Spleen (tissue), 7 donors: ENCODE results near the gene NMUR1.

Experiments
- POLR2AphosphoS5 ChIP-seq, 3 donors: sonication (generic); formaldehyde crosslinking; IDR thresholded peaks; one replicate each; pipeline ENCODE4 v1.5.1; 2017; ENCODE audit warnings: antibody characterized with exemption in 3 of 3
- TF ChIP-seq, protein P1 (sequence below), 11 experiments: fragments of 200-600 bp in 7 of 11; fragments of 450-650 bp in 4 of 11; sonication (generic) in 4 of 11; IDR thresholded peaks in 8 of 11; conservative IDR thresholded peaks in 3 of 11; 1 replicate in 7 of 11; 2 replicates in 4 of 11; pipeline versions ENCODE4 v1.4.0 to v1.8.0; 2016 to 2021; ENCODE audit warnings: antibody characterized with exemption in 11 of 11, inconsistent platforms in 4 of 11, mild to moderate bottlenecking in 1 of 11
- donor health status: DM: no; HTN: no; CAD: no; lungs with moderate emphysema.
- donor health status: DM: no; HTN: no; CAD: no.
- donor health status: DM: no; HTN: no; CAD: no.

GRCh38 chr2:231483398-231484329, 46.6 kb downstream of the NMUR1 start:
- TF ChIP-seq, protein P1, sequence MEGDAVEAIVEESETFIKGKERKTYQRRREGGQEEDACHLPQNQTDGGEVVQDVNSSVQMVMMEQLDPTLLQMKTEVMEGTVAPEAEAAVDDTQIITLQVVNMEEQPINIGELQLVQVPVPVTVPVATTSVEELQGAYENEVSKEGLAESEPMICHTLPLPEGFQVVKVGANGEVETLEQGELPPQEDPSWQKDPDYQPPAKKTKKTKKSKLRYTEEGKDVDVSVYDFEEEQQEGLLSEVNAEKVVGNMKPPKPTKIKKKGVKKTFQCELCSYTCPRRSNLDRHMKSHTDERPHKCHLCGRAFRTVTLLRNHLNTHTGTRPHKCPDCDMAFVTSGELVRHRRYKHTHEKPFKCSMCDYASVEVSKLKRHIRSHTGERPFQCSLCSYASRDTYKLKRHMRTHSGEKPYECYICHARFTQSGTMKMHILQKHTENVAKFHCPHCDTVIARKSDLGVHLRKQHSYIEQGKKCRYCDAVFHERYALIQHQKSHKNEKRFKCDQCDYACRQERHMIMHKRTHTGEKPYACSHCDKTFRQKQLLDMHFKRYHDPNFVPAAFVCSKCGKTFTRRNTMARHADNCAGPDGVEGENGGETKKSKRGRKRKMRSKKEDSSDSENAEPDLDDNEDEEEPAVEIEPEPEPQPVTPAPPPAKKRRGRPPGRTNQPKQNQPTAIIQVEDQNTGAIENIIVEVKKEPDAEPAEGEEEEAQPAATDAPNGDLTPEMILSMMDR (IDR thresholded peaks at IDR 0.05 in 8 of 11, conservative IDR thresholded peaks at IDR 0.05 in 3 of 11), result no peak
- peak in 2 of 3 donors; percentile 43 for TF ChIP-seq POLR2AphosphoS5 (IDR thresholded peaks at IDR 0.05)
